ENCODE data around the gene TNFSF8.

Gene TNFSF8

DNA sequence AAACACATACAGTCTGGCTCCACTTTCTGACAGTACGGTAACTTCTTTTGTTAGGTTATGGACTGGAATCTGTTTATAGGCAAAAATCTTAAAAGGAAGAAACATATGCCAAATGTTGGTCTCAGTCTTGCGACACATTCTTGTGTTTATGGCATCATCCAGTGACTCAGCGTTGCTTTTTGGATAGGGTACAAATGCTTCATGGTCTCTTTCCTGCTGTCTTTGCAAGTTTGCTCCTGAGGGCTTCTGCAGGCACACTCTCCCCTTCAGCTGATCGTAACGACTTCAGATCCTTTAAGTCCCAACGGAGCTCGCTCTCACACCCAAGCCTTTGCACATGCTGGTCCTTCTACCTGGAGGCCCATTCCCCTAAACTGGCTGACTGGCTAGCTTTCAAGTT, 23.6 kb upstream of the TNFSF8 start:
- no peak overlapping the region for H3K4me3 ChIP-seq (ENCODE audit: low read depth, low read length)
- DNase-seq (ENCODE audit: low read depth), result peak; percentile 68
- TF ChIP-seq, protein P1, sequence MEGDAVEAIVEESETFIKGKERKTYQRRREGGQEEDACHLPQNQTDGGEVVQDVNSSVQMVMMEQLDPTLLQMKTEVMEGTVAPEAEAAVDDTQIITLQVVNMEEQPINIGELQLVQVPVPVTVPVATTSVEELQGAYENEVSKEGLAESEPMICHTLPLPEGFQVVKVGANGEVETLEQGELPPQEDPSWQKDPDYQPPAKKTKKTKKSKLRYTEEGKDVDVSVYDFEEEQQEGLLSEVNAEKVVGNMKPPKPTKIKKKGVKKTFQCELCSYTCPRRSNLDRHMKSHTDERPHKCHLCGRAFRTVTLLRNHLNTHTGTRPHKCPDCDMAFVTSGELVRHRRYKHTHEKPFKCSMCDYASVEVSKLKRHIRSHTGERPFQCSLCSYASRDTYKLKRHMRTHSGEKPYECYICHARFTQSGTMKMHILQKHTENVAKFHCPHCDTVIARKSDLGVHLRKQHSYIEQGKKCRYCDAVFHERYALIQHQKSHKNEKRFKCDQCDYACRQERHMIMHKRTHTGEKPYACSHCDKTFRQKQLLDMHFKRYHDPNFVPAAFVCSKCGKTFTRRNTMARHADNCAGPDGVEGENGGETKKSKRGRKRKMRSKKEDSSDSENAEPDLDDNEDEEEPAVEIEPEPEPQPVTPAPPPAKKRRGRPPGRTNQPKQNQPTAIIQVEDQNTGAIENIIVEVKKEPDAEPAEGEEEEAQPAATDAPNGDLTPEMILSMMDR (conservative IDR thresholded peaks at IDR 0.05; ENCODE audit: low read depth, low read length), result no peak

DNA sequence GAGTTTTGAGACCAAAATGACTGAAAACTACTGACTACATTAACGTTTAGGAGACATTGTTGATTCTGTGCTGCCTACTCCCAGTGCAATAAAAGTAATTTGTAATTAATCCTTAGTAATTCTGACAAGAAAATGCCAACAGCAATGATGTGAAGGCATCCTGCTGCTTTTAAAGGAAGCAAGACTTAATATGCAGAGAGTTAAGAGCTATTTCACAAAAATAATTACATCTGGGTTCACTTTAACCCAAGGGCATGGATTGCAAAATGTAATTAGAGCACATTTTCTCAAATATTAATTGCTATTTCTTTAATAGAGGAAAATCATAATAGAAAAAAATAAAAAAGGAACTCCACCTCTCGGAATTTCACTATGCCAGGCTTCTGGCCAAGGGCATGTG, 22.7 kb upstream of the TNFSF8 start:
- H3K4me3 ChIP-seq (ENCODE audit: low read depth, low read length), result no peak overlapping the region
- TF ChIP-seq, protein P1 (conservative IDR thresholded peaks at IDR 0.05; ENCODE audit: low read depth, low read length), result no peak
- no peak for DNase-seq (ENCODE audit: low read depth)

DNA sequence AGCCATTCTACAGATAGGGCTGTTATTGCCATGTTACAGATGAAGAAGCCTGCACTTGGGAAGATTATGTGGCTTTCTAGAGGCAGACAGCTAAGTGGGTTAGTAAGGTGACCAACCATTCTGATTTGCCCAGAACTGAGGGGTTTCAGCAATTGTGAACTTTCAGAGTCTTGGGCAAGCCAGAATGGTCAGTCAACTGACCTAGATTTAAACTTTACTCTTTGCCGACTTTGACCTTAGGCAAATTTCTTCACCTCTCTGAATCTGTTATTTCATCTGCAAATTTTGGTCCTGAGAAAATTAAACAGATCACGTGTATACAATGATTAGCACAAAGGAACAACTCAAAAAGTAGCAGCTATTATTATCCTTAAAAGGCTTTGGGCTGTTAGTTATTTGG, 20.4 kb upstream of the TNFSF8 start:
- TF ChIP-seq, protein P1 (conservative IDR thresholded peaks at IDR 0.05; ENCODE audit: low read depth, low read length), result no peak
- no peak for DNase-seq (ENCODE audit: low read depth)

DNA sequence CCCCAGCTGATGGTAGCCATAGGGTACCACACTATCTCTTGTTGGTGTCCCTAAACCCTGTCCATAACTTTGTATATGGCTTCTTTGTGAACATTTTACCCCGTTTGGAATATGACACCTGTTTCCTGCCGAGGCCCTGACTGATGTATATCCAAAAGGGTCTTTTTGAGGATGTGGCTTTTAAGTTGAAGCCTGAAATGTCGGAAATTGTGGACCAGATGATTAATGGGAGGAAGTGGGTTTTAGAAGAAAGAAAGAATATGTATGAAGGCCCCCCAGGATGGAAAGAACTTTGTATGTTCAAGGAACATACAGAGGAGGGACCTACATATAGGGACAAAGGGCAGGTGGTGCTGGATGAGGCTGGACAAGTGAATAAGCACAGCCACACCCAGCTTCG, 16.7 kb upstream of the TNFSF8 start:
- no peak for DNase-seq (ENCODE audit: low read depth)
- no peak overlapping the region for H3K4me3 ChIP-seq (ENCODE audit: low read depth, low read length)
- TF ChIP-seq, protein P1 (conservative IDR thresholded peaks at IDR 0.05; ENCODE audit: low read depth, low read length), result no peak

More for the DNA sequence above, 20.4 kb upstream of the TNFSF8 start:
- no peak overlapping the region for H3K4me3 ChIP-seq (ENCODE audit: low read depth, low read length)

DNA sequence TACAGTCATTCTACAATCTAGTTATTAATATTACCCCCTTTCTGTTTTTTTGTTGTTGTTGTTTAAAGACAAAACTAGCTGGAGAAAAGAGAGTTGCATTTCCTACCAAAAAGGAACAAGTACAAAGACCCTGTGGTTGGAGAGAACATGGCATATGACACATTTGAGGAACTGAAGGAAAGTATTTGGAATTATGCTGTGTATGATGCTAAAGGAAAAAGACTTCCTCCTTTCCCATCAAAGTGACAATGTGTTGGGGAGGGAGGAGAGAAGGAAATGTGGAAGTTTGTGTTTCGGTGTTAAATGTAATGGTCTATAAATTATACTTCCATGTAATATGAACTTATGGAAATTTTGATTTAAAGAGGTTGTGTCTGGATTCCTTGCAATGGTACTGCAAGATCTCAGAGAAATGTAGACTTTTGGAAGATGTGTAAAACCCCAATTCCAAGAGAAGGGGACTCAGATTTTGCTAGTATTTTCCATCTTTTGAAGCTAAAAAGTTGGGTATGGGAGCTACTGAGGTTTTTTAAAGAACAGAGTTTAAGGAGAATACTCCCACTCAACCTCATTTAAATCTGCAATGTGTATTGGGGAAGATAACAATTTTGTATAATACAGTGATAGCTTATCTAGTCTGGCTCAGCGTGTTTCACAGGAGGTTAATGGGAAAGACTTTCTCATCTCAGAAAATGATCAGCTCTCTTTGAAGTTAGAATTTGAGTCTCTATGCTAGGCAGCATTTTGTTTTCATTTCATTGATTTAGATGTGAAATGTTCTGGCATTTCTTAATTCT, 15.4 kb upstream of the TNFSF8 start:
- DNase-seq (ENCODE audit: low read depth), result no peak
- TF ChIP-seq, protein P1 (conservative IDR thresholded peaks at IDR 0.05; ENCODE audit: low read depth, low read length), result no peak
- no peak overlapping the region for H3K4me3 ChIP-seq (ENCODE audit: low read depth, low read length)

DNA sequence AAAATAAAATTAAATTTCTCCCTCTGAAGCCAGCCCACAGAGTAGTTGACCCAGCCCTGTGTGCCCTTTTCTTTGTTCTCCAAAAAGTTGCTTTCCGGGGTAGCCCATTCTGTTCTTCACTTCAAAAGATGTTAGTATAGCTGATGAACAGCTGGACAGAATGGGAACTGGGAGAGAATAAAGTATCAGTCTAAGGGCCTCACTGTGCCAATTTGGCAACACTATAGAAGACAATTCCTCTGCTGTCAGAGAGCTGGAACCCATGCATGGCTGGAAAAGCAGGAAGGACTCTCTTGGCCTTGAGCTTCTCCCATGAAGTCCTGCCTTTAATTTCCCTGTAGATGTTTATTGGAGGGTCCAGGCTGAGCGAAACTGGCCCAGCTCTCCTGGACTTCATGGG, 11.0 kb upstream of the TNFSF8 start:
- H3K4me3 ChIP-seq (ENCODE audit: low read depth, low read length), result no peak overlapping the region
- TF ChIP-seq, protein P1 (conservative IDR thresholded peaks at IDR 0.05; ENCODE audit: low read depth, low read length), result no peak
- no peak for DNase-seq (ENCODE audit: low read depth)

Measured in choroid plexus epithelial cell (primary cell).